Stimulated activated CD4-positive, alpha-beta T cell treated with anti-CD3 and anti-CD28 coated beads, Interleukin-15, amount 100 ng/mL, for 24 hours (primary cell): ENCODE measurements around the gene CDH19.
"Not testable (repeated sequence)": the region's sequence is repeated elsewhere in the genome, so short reads cannot be mapped to it uniquely, and the experiment has no call there.

Experiments
- DNase-seq: peaks from one replicate; pipeline ENCODE4 v3.0.0-alpha.2; 2020

Gene CDH19

GRCh38 chr18:66560094-66560493, 43.8 kb downstream of the CDH19 start:
- no peak for DNase-seq

- no peak for DNase-seq
These were observed 45.1 kb downstream of the CDH19 start for GRCh38 chr18:66558773-66559172.

DNA sequence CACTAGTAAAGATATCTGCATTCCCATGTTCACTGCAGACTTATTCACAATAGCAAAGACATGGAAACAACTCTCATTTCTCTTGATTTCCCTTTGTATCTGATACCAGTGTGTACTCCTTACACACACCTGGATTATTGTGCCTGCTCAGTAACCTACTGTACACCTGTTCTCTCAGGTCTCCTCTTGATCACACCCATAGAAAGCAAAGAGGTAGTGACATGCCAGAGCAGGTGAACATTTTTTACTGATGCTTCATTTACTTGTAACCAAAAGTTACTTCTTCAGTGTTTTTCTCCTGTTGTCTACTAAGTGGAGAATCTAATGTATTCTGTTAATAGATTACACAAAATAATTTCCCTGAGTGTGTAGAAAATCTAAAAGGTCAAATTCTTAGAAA, 46.8 kb downstream of the CDH19 start:
- no peak for DNase-seq

DNA sequence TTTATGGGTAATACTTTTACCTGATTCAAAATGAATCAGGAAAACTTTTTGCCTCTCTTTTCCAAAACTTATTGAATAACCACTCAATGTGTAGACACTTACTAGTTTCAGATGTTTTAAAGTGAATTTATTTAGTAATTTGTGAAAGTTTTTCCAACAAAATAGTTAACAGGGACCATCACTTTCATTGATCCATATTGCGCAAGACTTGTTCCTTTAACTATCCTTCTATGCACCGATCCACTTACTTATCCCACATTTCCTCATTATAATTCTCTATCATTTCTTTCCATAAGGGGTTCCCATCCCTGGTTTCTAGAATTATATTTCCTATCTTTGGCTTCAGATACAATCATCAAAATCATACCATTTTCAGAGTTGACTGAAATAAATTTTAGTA, 48.3 kb downstream of the CDH19 start:
- no peak for DNase-seq

DNA sequence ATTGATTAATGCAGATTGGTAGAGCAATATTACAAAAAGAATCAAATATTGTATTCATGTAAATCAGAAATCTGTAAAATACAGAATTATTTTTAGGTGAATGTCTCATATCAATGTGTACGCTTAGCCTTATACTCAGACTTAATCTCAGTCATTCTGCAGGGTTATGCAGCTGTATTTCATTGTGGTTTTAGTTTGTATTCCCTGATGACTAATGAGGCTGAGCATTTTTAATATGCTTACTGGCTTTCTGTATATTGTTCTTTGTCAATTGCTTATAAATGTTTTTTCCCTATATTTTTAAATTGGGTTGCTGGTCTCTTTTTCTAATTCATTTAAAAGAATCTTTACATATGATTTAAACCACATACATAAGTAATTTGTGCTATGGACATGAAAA, 50.1 kb downstream of the CDH19 start:
- DNase-seq: no peak

GRCh38 chr18:66550366-66550765, 53.5 kb downstream of the CDH19 start:
- DNase-seq: no peak

DNA sequence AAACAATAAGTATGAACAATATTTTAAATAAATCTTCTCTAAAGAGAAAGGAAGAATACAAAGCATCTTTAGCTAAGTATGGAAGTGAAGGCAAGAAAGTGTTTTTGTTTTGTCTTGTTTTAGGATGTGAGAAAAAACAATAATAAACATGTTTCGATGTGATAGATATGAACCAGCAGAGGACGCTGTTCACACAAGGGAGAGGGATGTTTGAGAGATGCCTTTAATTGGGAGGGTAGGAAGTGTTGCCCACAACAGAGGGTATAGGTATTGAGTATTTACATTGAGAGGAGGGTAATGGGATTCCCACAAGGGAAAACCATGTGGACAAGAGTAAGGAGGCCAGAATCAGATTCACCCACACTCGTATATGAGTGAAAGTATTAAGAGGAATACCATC, 55.1 kb downstream of the CDH19 start:
- DNase-seq: no peak

DNA sequence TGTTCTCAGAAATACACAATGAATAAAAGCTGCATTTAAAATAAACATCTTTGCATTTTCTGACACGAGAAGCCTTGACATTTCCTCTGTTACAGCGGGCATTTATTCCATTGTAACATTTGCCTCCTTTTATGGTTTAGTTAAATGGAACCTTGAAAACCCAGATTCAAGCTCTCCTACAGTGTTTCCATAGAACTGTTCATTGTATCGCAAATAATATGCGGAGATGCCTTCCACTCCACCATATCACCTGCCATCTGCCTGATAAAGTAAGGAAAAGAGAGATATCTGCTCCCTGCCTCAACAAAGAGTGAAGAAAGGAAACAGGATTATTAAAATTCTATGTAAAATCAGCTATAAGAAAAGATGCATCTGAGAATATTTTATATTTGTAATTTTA, 69.8 kb downstream of the CDH19 start:
- no peak for DNase-seq

GRCh38 chr18:66533693-66534092, 70.2 kb downstream of the CDH19 start:
- DNase-seq: no peak

GRCh38 chr18:66523219-66523991, 80.5 kb downstream of the CDH19 start:
- no peak for DNase-seq

- DNase-seq: no peak
These were observed 89.9 kb downstream of the CDH19 start for GRCh38 chr18:66513996-66514395.

GRCh38 chr18:66511792-66512191, 92.1 kb downstream of the CDH19 start:
- no peak for DNase-seq

- DNase-seq: no peak
These were observed 92.6 kb downstream of the CDH19 start for GRCh38 chr18:66511289-66511688.

DNA sequence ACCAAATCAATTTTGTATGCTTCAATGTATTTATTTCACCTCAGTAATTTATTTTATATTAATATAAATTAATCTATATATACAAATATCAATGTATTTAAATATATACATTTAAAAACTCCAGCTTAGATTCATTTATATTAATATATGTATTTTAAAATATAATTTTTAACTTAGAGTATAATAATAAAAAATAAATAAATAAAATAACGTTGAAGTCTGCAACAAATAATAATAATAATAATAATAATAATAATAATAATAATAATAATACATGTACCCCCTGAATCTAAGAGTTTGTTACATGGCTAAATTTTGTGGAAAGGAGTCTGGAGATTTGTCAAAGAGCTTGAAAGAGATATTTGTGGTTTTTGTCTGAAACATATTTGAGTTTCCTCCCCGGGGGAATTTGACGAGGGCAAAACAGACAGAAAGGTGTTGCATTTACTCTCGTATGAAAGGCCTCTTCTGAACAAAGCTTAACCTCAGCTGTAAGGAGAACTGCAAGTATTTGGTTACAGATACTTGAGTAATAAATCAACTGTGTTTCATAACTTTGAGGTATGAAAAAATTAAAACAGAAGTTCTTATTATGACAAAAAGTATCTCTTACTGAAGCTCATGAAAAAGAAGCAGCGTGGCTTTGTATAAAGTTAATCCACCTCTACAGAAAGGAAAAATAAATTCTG, 93.4 kb downstream of the CDH19 start:
- DNase-seq: no peak

GRCh38 chr18:66508937-66509336, 95.0 kb downstream of the CDH19 start:
- no peak for DNase-seq

DNA sequence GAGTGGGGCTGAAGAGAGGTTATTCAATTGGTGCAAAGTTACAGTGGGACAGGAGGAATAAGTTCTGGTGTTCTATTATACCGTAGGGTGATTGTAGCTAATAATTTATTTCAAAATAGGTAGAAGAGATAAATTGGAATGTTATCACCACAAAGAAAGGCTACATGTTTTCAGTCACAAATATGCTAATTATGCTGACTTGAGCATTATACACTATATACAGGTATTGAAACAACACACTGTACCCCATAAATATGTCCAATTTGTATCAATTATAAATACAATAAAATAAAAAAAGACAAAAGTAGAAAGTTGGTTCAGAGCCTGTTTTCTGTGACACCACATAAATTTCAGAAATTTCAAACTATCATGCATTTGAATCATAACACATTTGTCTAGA, 97.7 kb downstream of the CDH19 start:
- no peak for DNase-seq

GRCh38 chr18:66497351-66497750, 106.5 kb downstream of the CDH19 start:
- DNase-seq: no peak

DNA sequence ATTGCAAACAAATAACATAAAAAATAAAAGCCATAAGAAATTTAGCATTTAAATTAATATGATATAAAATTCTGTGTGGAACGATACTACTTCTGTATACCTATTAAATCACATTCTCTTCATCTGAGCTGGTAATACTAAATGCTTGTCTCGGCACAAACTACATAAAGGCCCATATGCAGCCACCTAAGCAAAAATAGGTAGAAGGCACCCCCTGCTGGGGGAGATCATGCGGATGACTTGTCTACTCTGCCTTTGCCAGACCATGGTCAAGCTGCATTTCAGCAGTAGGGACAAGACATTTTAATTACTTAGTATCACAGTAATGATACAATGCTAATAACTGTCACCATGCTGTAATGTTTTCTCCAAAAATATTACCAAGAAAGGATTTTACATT, 108.0 kb downstream of the CDH19 start:
- peak; percentile 28 for DNase-seq

DNA sequence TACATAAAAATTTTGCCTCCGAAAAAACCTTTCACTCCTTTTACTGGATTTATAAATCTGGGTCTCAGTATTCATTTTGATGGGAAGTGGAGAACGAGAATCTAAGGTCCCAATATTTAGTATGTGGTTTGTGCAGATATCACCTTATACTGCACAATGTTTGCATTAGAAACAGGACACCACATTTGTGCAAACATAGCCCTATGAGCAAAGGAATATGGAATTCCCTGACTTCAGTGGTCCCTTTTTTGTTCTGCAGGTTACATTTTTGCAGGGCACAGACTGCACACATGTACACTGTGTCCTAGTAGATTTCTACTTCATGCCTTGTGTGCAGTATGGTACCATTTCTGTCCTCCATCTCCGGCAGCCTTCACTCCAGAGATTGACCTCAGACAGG, 130.0 kb downstream of the CDH19 start:
- DNase-seq: no peak

DNA sequence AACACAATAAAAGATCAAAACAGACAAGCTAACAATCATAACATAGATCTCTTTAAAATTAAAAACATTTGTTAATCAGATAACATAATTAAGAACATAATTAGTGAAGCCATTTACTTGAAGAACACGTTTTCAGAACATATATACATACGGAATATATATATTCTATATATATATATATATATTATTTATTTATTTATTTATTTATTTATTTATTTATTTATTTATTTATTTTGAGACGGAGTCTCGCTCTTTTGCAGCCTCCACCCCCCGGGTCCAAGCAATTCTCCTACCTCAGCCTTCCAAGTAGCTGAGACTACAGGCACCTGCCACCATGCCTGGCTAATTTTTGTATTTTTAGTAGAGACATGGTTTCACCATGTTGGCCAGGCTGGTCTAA, 137.7 kb downstream of the CDH19 start:
- not testable (repeated sequence) for DNase-seq

DNA sequence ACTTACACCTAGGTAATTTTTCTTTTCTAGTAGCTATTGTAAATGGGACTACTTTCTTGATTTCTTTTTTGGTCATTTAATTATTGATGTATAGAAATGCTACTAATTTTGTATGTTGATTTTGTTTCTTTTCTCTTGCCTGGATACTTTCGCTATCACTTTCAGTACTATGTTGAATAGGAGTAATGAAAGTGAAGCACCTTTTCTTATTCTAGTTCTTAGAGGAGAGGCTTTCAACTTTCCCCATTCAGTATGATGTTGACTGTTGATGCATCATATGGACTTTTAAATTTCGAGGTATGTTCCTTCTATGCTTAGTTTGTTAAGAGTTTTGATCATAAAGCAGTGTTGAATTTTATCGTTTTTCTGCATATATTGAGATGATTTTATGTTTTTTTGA, 142.5 kb downstream of the CDH19 start:
- no peak for DNase-seq

DNA sequence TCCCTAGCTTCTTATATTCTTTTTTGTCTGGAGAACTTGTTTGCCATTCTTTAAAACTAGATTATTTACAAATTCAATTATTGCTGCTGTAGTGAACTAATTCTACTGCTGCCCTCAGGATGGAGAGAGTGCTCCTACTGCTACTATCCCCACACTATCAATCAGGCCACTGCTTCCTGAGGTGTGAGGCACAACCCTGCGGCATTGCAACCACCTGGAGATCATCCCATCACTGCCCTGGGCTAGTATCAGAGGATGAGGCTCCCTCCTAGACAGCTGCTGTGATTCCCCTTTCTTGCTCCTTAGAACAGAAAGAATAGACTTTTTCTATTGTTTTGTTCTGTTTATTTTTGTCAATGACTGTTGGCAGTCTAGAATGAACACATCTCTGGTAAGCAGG, 146.6 kb downstream of the CDH19 start:
- DNase-seq: no peak
